ENCODE data around the gene PARD3. TPM values are rescaled to one million over a fixed set of nuclear protein-coding genes. Genes with fewer than 3 reads are reported as not detected.

Gene PARD3
- total and polyA plus RNA-seq, 2 donors from 2014 or later = 21.1 to 47.5 TPM

- no peaks in the 10 kb centered on the region for H3K9me3 ChIP-seq (ENCODE audit: control insufficient read depth in 2 of 3, insufficient read depth in 1 of 3, low read length in 3 of 3)
- no peak overlapping the region for H3K4me3 ChIP-seq (ENCODE audit: low read length in 3 of 3)
- no peak for DNase-seq
- H3K27me3 ChIP-seq (ENCODE audit: control insufficient read depth, insufficient read depth, low read length) = no peaks in the 10 kb centered on the region
- FAIRE-seq = no peak
- no peaks in the 10 kb centered on the region for H3K36me3 ChIP-seq (ENCODE audit: control insufficient read depth in 2 of 3, insufficient read depth in 3 of 3, low read length in 3 of 3)
- H3K9ac ChIP-seq (ENCODE audit: low read length in 3 of 3) = no peak overlapping the region
- intact Hi-C loops (cut with DNase I) = no loop called here
- H3K27ac ChIP-seq (ENCODE audit: low read depth in 2 of 2, low read length in 2 of 2) = no peak overlapping the region
- no peak for TF ChIP-seq CTCF (IDR thresholded peaks at IDR 0.05; ENCODE audit: borderline replicate concordance, extremely low read depth, insufficient read depth)
- peaks cover 0 to 4% (median 0%) of the 10 kb centered on the region in 3 donors for H3K4me1 ChIP-seq (ENCODE audit: control insufficient read depth in 2 of 3, insufficient read depth in 2 of 3, low read depth in 1 of 3, low read length in 3 of 3)
Observed at GRCh38 chr10:34467902-34468301, 347.2 kb downstream of the PARD3 start.

- no peak overlapping the region for H3K27ac ChIP-seq (ENCODE audit: low read depth in 2 of 2, low read length in 2 of 2)
- TF ChIP-seq CTCF (IDR thresholded peaks at IDR 0.05; ENCODE audit: borderline replicate concordance, extremely low read depth, insufficient read depth) = no peak
- no peak overlapping the region for H3K4me3 ChIP-seq (ENCODE audit: low read length in 3 of 3)
- intact Hi-C loops (cut with DNase I) = no loop called here
- H3K9me3 ChIP-seq (ENCODE audit: control insufficient read depth in 2 of 3, insufficient read depth in 1 of 3, low read length in 3 of 3) = no peaks in the 10 kb centered on the region
- DNase-seq = no peak
- H3K36me3 ChIP-seq (ENCODE audit: control insufficient read depth in 2 of 3, insufficient read depth in 3 of 3, low read length in 3 of 3) = no peaks in the 10 kb centered on the region
- H3K27me3 ChIP-seq (ENCODE audit: control insufficient read depth, insufficient read depth, low read length) = no peaks in the 10 kb centered on the region
- H3K4me1 ChIP-seq (ENCODE audit: control insufficient read depth in 2 of 3, insufficient read depth in 2 of 3, low read depth in 1 of 3, low read length in 3 of 3) = peaks cover 0 to 4% (median 0%) of the 10 kb centered on the region in 3 donors
- H3K9ac ChIP-seq (ENCODE audit: low read length in 3 of 3) = no peak overlapping the region
- FAIRE-seq = no peak
Observed at GRCh38 chr10:34467364-34467763, 347.7 kb downstream of the PARD3 start.

GRCh38 chr10:34465678-34466077, 349.4 kb downstream of the PARD3 start:
- no peaks in the 10 kb centered on the region for H3K9me3 ChIP-seq (ENCODE audit: control insufficient read depth in 2 of 3, insufficient read depth in 1 of 3, low read length in 3 of 3)
- peaks cover 0 to 4% (median 0%) of the 10 kb centered on the region in 3 donors for H3K4me1 ChIP-seq (ENCODE audit: control insufficient read depth in 2 of 3, insufficient read depth in 2 of 3, low read depth in 1 of 3, low read length in 3 of 3)
- no peak for FAIRE-seq
- no peaks in the 10 kb centered on the region for H3K36me3 ChIP-seq (ENCODE audit: control insufficient read depth in 2 of 3, insufficient read depth in 3 of 3, low read length in 3 of 3)
- intact Hi-C loops (cut with DNase I) = no loop called here
- no peak for DNase-seq
- H3K27ac ChIP-seq (ENCODE audit: low read depth in 2 of 2, low read length in 2 of 2) = no peak overlapping the region
- no peak overlapping the region for H3K9ac ChIP-seq (ENCODE audit: low read length in 3 of 3)
- H3K4me3 ChIP-seq (ENCODE audit: low read length in 3 of 3) = no peak overlapping the region
- H3K27me3 ChIP-seq (ENCODE audit: control insufficient read depth, insufficient read depth, low read length) = no peaks in the 10 kb centered on the region
- no peak for TF ChIP-seq CTCF (IDR thresholded peaks at IDR 0.05; ENCODE audit: borderline replicate concordance, extremely low read depth, insufficient read depth)

- no peak overlapping the region for H3K27ac ChIP-seq (ENCODE audit: low read depth in 2 of 2, low read length in 2 of 2)
- FAIRE-seq = no peak
- intact Hi-C loops (cut with DNase I) = no loop called here
Observed at GRCh38 chr10:34464591-34464990, 350.5 kb downstream of the PARD3 start.

More at GRCh38 chr10:34464591-34464990, 350.5 kb downstream of the PARD3 start:
- no peak for DNase-seq
- no peaks in the 10 kb centered on the region for H3K9me3 ChIP-seq (ENCODE audit: control insufficient read depth in 2 of 3, insufficient read depth in 1 of 3, low read length in 3 of 3)
- H3K4me3 ChIP-seq (ENCODE audit: low read length in 3 of 3) = no peak overlapping the region
- H3K36me3 ChIP-seq (ENCODE audit: control insufficient read depth in 2 of 3, insufficient read depth in 3 of 3, low read length in 3 of 3) = no peaks in the 10 kb centered on the region
- H3K9ac ChIP-seq (ENCODE audit: low read length in 3 of 3) = no peak overlapping the region
- no peaks in the 10 kb centered on the region for H3K27me3 ChIP-seq (ENCODE audit: control insufficient read depth, insufficient read depth, low read length)
- peaks cover 0 to 4% (median 0%) of the 10 kb centered on the region in 3 donors for H3K4me1 ChIP-seq (ENCODE audit: control insufficient read depth in 2 of 3, insufficient read depth in 2 of 3, low read depth in 1 of 3, low read length in 3 of 3)
- no peak for TF ChIP-seq CTCF (IDR thresholded peaks at IDR 0.05; ENCODE audit: borderline replicate concordance, extremely low read depth, insufficient read depth)

All from kidney (tissue), 14 donors.